H1 (cell line): ENCODE data around the gene MAP3K13. TPM values are rescaled to one million over a fixed set of nuclear protein-coding genes. Genes with fewer than 3 reads are reported as not detected.

ENCODE experiments used
- CTCF ChIA-PET: fragments of 300-600 bp; sonication (Branson Sonifier 250); formaldehyde crosslinking; loops from one replicate; lab custom pipeline; 2021; ENCODE audit not compliant: partially characterized antibody; lab: Charles Lee
- POLR2A ChIA-PET: fragments of 300-600 bp; sonication (Branson Sonifier 250); formaldehyde crosslinking; loops from one replicate; lab custom pipeline; 2021; ENCODE audit warnings: inconsistent platforms; ENCODE audit not compliant: partially characterized antibody; lab: Charles Lee
- DNase-seq, 2 experiments: peaks; one replicate each; pipeline versions ENCODE4 v3.0.0 to v3.0.0-alpha.2; 2010 to 2022; ENCODE audit warnings: low spot score in 2 of 2, low read depth in 1 of 2, mixed read lengths in 1 of 2
- FAIRE-seq: peaks from 2 replicates; lab custom pipeline; 2011; peaks lifted over from hg19 to GRCh38; lab: Jason Lieb, UNC
- H2AFZ ChIP-seq: 2 replicates; pipeline ENCODE4 v1.8.1; 2012; ENCODE audit warnings: low read length, inconsistent platforms
- H2AK5ac ChIP-seq: 2 replicates; pipeline ENCODE4 v1.6.1; 2013; ENCODE audit warnings: low read depth, low read length
- H2BK120ac ChIP-seq: replicated peaks from 2 replicates; pipeline ENCODE3; 2013; ENCODE audit warnings: low read depth, low read length, inconsistent platforms
- H2BK12ac ChIP-seq: 2 replicates; pipeline ENCODE4 v1.6.1; 2013; ENCODE audit warnings: low read depth, low read length
- H2BK15ac ChIP-seq: 2 replicates; pipeline ENCODE4 v1.6.1; 2013; ENCODE audit warnings: low read length
- H2BK20ac ChIP-seq: 2 replicates; pipeline ENCODE4 v1.6.1; 2013; ENCODE audit warnings: low read length
- H2BK5ac ChIP-seq: 2 replicates; pipeline ENCODE4 v1.6.1; 2013; ENCODE audit warnings: low read depth, low read length
- H3K14ac ChIP-seq: 2 replicates; pipeline ENCODE4 v1.6.1; 2013; ENCODE audit warnings: inconsistent platforms; ENCODE audit not compliant: insufficient read length
- H3K18ac ChIP-seq: 2 replicates; pipeline ENCODE4 v1.6.1; 2013; ENCODE audit warnings: low read length; ENCODE audit errors: extremely low read depth
- H3K23ac ChIP-seq: 2 replicates; pipeline ENCODE4 v1.6.1; 2013; ENCODE audit warnings: inconsistent platforms; ENCODE audit not compliant: insufficient read length
- H3K23me2 ChIP-seq: 2 replicates; pipeline ENCODE4 v1.6.1; 2013; ENCODE audit warnings: low read depth, low read length
- H3K27ac ChIP-seq: 2 replicates; pipeline ENCODE4 v1.6.1; 2011; ENCODE audit warnings: low read depth, low read length, inconsistent platforms
- H3K27me3 ChIP-seq, 4 experiments: replicated peaks in 1 of 4; 1 replicate in 1 of 4; 2 replicates in 3 of 4; pipeline versions ENCODE4 v1.6.1 to v1.8.1; 2011 to 2013; ENCODE audit warnings: low read length in 3 of 4, mild to moderate bottlenecking in 3 of 4, inconsistent platforms in 2 of 4, mixed read lengths in 2 of 4, moderate library complexity in 1 of 4; ENCODE audit not compliant: control insufficient read depth in 3 of 4, insufficient read depth in 3 of 4; ENCODE audit errors: extremely low read depth in 1 of 4
- H3K36me3 ChIP-seq, 4 experiments: 2 replicates each; pipeline versions ENCODE4 v1.6.1 to v1.8.1; 2011 to 2013; ENCODE audit warnings: mild to moderate bottlenecking in 4 of 4, low read length in 3 of 4, moderate library complexity in 2 of 4, control low read depth in 1 of 4, inconsistent platforms in 1 of 4; ENCODE audit not compliant: insufficient read depth in 4 of 4, control insufficient read depth in 2 of 4
- H3K4ac ChIP-seq: replicated peaks from 2 replicates; pipeline ENCODE3; 2013; ENCODE audit warnings: low read length, low read depth, mixed read lengths, inconsistent platforms; ENCODE audit not compliant: insufficient read length
- H3K4me1 ChIP-seq, 4 experiments: replicated peaks in 1 of 4; 1 replicate in 1 of 4; 2 replicates in 3 of 4; pipeline versions ENCODE4 v1.6.1 to v1.8.1; 2011 to 2013; ENCODE audit warnings: low read length in 3 of 4, inconsistent platforms in 2 of 4, mixed read lengths in 1 of 4; ENCODE audit not compliant: insufficient read depth in 4 of 4, control insufficient read depth in 3 of 4
- H3K4me2 ChIP-seq, 2 experiments: 2 replicates each; pipeline versions ENCODE4 v1.6.1 to v1.8.1; 2011 to 2013; ENCODE audit warnings: low read depth in 2 of 2, low read length in 2 of 2, control low read depth in 1 of 2, inconsistent platforms in 1 of 2, mild to moderate bottlenecking in 1 of 2; ENCODE audit not compliant: insufficient read depth in 1 of 2
- H3K4me3 ChIP-seq, 4 experiments: fragments of 200-600, 300-600 bp in 1 of 4; sonication (generic), shearing (Covaris generic), sonication (Bioruptor Twin) in 1 of 4; 2 replicates each; pipeline versions ENCODE4 v1.5.1 to v1.8.1; 2011 to 2016; ENCODE audit warnings: low read length in 4 of 4, low read depth in 3 of 4, control low read depth in 2 of 4, inconsistent platforms in 2 of 4, mild to moderate bottlenecking in 2 of 4, mixed read lengths in 1 of 4, moderate library complexity in 1 of 4; ENCODE audit not compliant: insufficient read depth in 2 of 4; ENCODE audit errors: extremely low read depth in 1 of 4
- H3K56ac ChIP-seq: replicated peaks from 2 replicates; pipeline ENCODE3; 2013; ENCODE audit warnings: low read depth, mild to moderate bottlenecking, mixed read lengths, low read length, inconsistent platforms; ENCODE audit not compliant: insufficient read length
- H3K79me1 ChIP-seq: 2 replicates; pipeline ENCODE4 v1.6.1; 2013; ENCODE audit warnings: low read depth, low read length, control low read depth
- H3K79me2 ChIP-seq, 2 experiments: 2 replicates each; pipeline versions ENCODE4 v1.6.1 to v1.8.1; 2012 to 2013; ENCODE audit warnings: low read length in 2 of 2, mild to moderate bottlenecking in 2 of 2, inconsistent platforms in 1 of 2; ENCODE audit not compliant: insufficient read depth in 2 of 2, control insufficient read depth in 1 of 2
- H3K9ac ChIP-seq, 4 experiments: replicated peaks in 1 of 4; 1 replicate in 1 of 4; 2 replicates in 3 of 4; pipeline versions ENCODE4 v1.6.1 to v1.8.1; 2011 to 2013; ENCODE audit warnings: low read depth in 3 of 4, low read length in 3 of 4, control low read depth in 2 of 4, mild to moderate bottlenecking in 2 of 4, moderate library complexity in 2 of 4, inconsistent platforms in 1 of 4; ENCODE audit errors: extremely low read depth in 1 of 4
- H3K9me3 ChIP-seq, 2 experiments: 2 replicates each; pipeline versions ENCODE4 v1.6.1 to v1.8.1; 2012 to 2013; ENCODE audit warnings: mild to moderate bottlenecking in 2 of 2, moderate library complexity in 2 of 2, control low read depth in 1 of 2, inconsistent platforms in 1 of 2, low read depth in 1 of 2, low read length in 1 of 2, mixed read lengths in 1 of 2; ENCODE audit not compliant: insufficient read depth in 2 of 2
- H4K20me1 ChIP-seq, 2 experiments: replicated peaks in 1 of 2; 2 replicates each; pipeline versions ENCODE3 to v1.8.1; 2011 to 2013; ENCODE audit warnings: inconsistent platforms in 2 of 2, low read length in 2 of 2, mild to moderate bottlenecking in 1 of 2; ENCODE audit not compliant: insufficient read depth in 2 of 2, control insufficient read depth in 1 of 2
- H4K5ac ChIP-seq: 2 replicates; pipeline ENCODE4 v1.6.1; 2013; ENCODE audit warnings: low read length, low read depth, mixed read lengths, inconsistent platforms; ENCODE audit not compliant: insufficient read length
- H4K8ac ChIP-seq: 2 replicates; pipeline ENCODE4 v1.8.0; 2013; ENCODE audit warnings: mild to moderate bottlenecking, moderate library complexity, low read length, inconsistent platforms; ENCODE audit not compliant: insufficient read depth; ENCODE audit errors: extremely low read depth
- H4K91ac ChIP-seq: replicated peaks from 2 replicates; pipeline ENCODE3; 2013; ENCODE audit warnings: low read length, mixed read lengths, inconsistent platforms; ENCODE audit not compliant: insufficient read length
- BRCA1 ChIP-seq: IDR thresholded peaks from 2 replicates; pipeline ENCODE4 v1.6.1; 2012; ENCODE audit warnings: low read depth, low read length, improper control_type of control experiment
- CREB1 ChIP-seq: IDR thresholded peaks from 2 replicates; pipeline ENCODE4 v1.6.1; 2012; ENCODE audit warnings: inconsistent platforms
- EGR1 ChIP-seq: IDR thresholded peaks from 2 replicates; pipeline ENCODE4 v1.6.1; 2011; ENCODE audit warnings: low read depth, low read length, borderline replicate concordance
- EP300 ChIP-seq, 2 experiments: IDR thresholded peaks; 1 replicate in 1 of 2; 2 replicates in 1 of 2; pipeline ENCODE4 v1.6.1; 2011 to 2012; ENCODE audit warnings: low read depth in 2 of 2, low read length in 2 of 2, mild to moderate bottlenecking in 2 of 2, borderline replicate concordance in 1 of 2, inconsistent platforms in 1 of 2, moderate library complexity in 1 of 2
- EZH2 ChIP-seq: fragments of 200-600 bp; sonication (generic); IDR thresholded peaks from 2 replicates; pipeline ENCODE4 v1.7.1; 2012; ENCODE audit warnings: low read depth, mild to moderate bottlenecking, moderate library complexity, low read length, inconsistent platforms; ENCODE audit not compliant: severe bottlenecking
- GTF2F1 ChIP-seq: IDR thresholded peaks from 2 replicates; pipeline ENCODE4 v1.6.1; 2012; ENCODE audit warnings: low read depth, low read length, improper control_type of control experiment, borderline replicate concordance
- JUND ChIP-seq: IDR thresholded peaks from 2 replicates; pipeline ENCODE4 v1.6.1; 2011; ENCODE audit warnings: mild to moderate bottlenecking, improper control_type of control experiment, low read length
- NANOG ChIP-seq: IDR thresholded peaks from 2 replicates; pipeline ENCODE4 v1.6.1; 2011; ENCODE audit warnings: low read length, low read depth, mild to moderate bottlenecking, inconsistent platforms; ENCODE audit not compliant: insufficient read depth, poor library complexity, severe bottlenecking
- POLR2A ChIP-seq, 2 experiments: IDR thresholded peaks; 1 replicate in 1 of 2; 2 replicates in 1 of 2; pipeline ENCODE4 v1.6.1; 2011; ENCODE audit warnings: low read depth in 2 of 2, low read length in 2 of 2, mild to moderate bottlenecking in 2 of 2; ENCODE audit errors: control extremely low read depth in 1 of 2
- POU5F1 ChIP-seq: IDR thresholded peaks from 2 replicates; pipeline ENCODE4 v1.6.1; 2011; ENCODE audit warnings: low read depth, mild to moderate bottlenecking, low read length, moderate library complexity
- RXRA ChIP-seq: IDR thresholded peaks from 2 replicates; pipeline ENCODE4 v1.6.1; 2011; ENCODE audit warnings: low read depth, mild to moderate bottlenecking, low read length, moderate library complexity; ENCODE audit not compliant: insufficient read depth
- TAF7 ChIP-seq: optimal IDR thresholded peaks from 2 replicates; pipeline ENCODE3; 2011; ENCODE audit warnings: low read depth, mild to moderate bottlenecking, inconsistent platforms, low read length, moderate library complexity, borderline replicate concordance
- WGBS, 2 experiments: shearing (Covaris generic) in 1 of 2; methylation state at CpG; one replicate each; pipeline versions ENCODE4 v1.1.6 to v1.1.7; 2013 to 2015; ENCODE audit warnings: low lambda C conversion rate in 2 of 2, mixed read lengths in 2 of 2, inconsistent platforms in 1 of 2, low coverage in 1 of 2, missing lambda C conversion rate in 1 of 2; ENCODE audit not compliant: insufficient replicate concordance in 2 of 2, insufficient coverage in 1 of 2, insufficient read length in 1 of 2; ENCODE audit errors: extremely low coverage in 1 of 2, missing lambda C conversion rate in 1 of 2; 5-methylcytosine and 5-hydroxymethylcytosine counted together
- polyA plus RNA-seq, 7 experiments: library from polyadenylated mRNA; depleted of rRNA in 3 of 7; stranded (reverse) in 5 of 7; unstranded in 2 of 7; fragments of >200 nt in 5 of 7; fragments of 200-250 nt in 2 of 7; gene quantifications; 1 replicate in 5 of 7; 2 replicates in 1 of 7; 4 replicates in 1 of 7; pipeline versions ENCODE4 v1.2.1 to v1.2.3, GENCODE V29; 2011 to 2013; ENCODE audit warnings: missing spikeins in 2 of 7, mixed read lengths in 2 of 7
- total RNA-seq: library from RNA; stranded (reverse); fragmentation: NEBNext Ultra II Directional; extraction: Animal tissue kit (Norgen Biotek cat#: 25700); gene quantifications from 2 replicates; pipeline ENCODE4 v1.2.1, GENCODE V29; 2021

Gene MAP3K13
- total and polyA plus RNA-seq, 2 of the 8 experiments (the other 6 are each of a cell fraction or from before 2014, with no cell fraction given): 6.8 to 17.9 TPM

GRCh38 chr3:185366074-185366335 is 3.1 kb downstream of the MAP3K13 start:
- Histone ChIP-seq H3K23me2 (peaks cover 4% of the 10 kb centered on the region; the same call in 1 of the 2 replicates), H3K23ac (no peak overlapping the region), H4K5ac (no peak overlapping the region), H3K79me1 (no peaks in the 10 kb centered on the region), H4K91ac (no peak overlapping the region), H3K9ac (no peak overlapping the region), H2BK20ac (no peak overlapping the region), H3K14ac (no peak overlapping the region), H3K79me2 (no peaks in the 10 kb centered on the region), H3K4me2 (no peak overlapping the region), H3K27ac (no peak overlapping the region), H3K27me3 (peaks cover 2 to 13% (median 5%) of the 10 kb centered on the region in 4 experiments; a peak in 6 of 7 replicates), H2AFZ (no peak overlapping the region), H2BK12ac (no peak overlapping the region), H3K9me3 (no peaks in the 10 kb centered on the region), H3K4me3 (no peak overlapping the region), H3K56ac (no peak overlapping the region), H4K20me1 (no peaks in the 10 kb centered on the region), H3K18ac (no peak overlapping the region), H3K4ac (no peak overlapping the region), H2AK5ac (no peak overlapping the region), H2BK120ac (no peak overlapping the region), H3K36me3 (no peaks in the 10 kb centered on the region), H3K4me1 (no peaks in the 10 kb centered on the region), H2BK15ac (no peak overlapping the region), H2BK5ac (no peak overlapping the region), H4K8ac (no peak overlapping the region)
- TF ChIP-seq EGR1 (no peak), POLR2A (IDR thresholded peaks at IDR 0.05; ENCODE audit: control extremely low read depth in 1 of 2, low read depth in 2 of 2, low read length in 2 of 2) (no peak), GTF2F1 (no peak), JUND (no peak), RXRA (no peak), CREB1 (no peak), TAF7 (no peak), EZH2 (no peak), EP300 (IDR thresholded peaks at IDR 0.05; ENCODE audit: borderline replicate concordance in 1 of 2, low read depth in 2 of 2, low read length in 2 of 2) (no peak), NANOG (no peak), POU5F1 (no peak), BRCA1 (no peak)
- FAIRE-seq (no peak), DNase-seq (no peak)
- 93% methylated on average over 1 of the region's 1 CpG; no CpG with 5 or more reads in 1 of the 2 experiments for WGBS, 2 experiments
- ChIA-PET CTCF (interaction anchor here (2.4 kb wide), 1 partner anchor 11 kb away, joined by 5 read pairs; no protein-coding TSS in a partner anchor), POLR2A (no interaction called here)
